GM19239 (cell line): ENCODE results near the gene SLC39A6.
"Not testable (repeated sequence)": the region's sequence is repeated elsewhere in the genome, so short reads cannot be mapped to it uniquely, and the experiment has no call there.

ENCODE experiments used
- DNase-seq: peaks from one replicate; pipeline ENCODE4 v3.0.0; 2011; ENCODE audit warnings: low spot score; ENCODE audit not compliant: insufficient read length
- FAIRE-seq: peaks from 2 replicates; lab custom pipeline; 2011; peaks lifted over from hg19 to GRCh38; lab: Jason Lieb, UNC

The SLC39A6 gene

DNA sequence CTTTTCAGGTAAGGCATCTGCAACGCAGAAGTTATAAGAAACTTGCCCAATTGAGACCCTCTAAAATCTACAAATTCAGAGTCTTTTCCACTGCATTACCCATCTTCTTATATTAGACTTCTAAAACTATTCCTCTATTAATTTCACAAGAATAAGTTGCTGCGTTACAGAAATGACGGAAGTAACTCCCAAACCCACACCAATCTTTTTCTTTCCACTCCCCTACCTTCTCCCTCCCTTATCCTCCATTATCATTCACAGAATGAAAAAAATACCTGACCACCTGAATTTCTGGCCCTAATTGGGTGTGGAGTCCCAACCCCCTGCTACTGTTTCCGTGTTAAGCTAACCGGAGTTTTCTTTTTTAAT, 62.5 kb downstream of the SLC39A6 start:
- FAIRE-seq: no peak
- DNase-seq: no peak

DNA sequence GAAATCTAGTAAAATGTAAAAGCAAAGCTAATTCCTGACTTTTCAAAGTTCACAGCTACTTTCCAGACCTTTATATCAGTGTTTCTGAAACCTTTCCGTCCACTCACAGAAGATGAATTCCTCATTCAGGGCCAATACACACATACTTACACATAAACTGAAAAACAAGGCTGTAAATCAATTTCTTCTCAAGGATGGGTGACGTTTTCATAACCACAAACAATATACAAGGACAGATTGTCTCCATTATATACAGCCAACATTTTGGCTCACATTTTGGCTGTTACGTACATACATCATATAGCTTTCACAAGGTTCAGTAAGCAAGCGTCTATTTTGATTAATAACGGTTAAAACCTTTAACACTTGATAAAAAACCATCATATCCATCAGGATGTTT, 63.1 kb downstream of the SLC39A6 start:
- no peak for FAIRE-seq
- no peak for DNase-seq

DNA sequence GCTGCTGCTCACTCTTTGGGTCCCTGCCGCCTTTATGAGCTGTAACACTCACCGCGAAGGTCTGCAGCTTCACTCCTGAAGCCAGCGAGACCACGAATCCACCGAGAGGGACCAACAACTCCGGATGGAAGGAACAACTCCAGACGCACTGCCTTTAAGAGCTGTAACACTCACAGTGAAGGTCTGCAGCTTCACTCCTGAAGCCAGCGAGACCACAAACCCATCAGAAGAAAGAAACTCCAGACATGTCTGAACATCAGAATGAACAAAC, 64.4 kb downstream of the SLC39A6 start:
- FAIRE-seq, DNase-seq: not testable (repeated sequence)

DNA sequence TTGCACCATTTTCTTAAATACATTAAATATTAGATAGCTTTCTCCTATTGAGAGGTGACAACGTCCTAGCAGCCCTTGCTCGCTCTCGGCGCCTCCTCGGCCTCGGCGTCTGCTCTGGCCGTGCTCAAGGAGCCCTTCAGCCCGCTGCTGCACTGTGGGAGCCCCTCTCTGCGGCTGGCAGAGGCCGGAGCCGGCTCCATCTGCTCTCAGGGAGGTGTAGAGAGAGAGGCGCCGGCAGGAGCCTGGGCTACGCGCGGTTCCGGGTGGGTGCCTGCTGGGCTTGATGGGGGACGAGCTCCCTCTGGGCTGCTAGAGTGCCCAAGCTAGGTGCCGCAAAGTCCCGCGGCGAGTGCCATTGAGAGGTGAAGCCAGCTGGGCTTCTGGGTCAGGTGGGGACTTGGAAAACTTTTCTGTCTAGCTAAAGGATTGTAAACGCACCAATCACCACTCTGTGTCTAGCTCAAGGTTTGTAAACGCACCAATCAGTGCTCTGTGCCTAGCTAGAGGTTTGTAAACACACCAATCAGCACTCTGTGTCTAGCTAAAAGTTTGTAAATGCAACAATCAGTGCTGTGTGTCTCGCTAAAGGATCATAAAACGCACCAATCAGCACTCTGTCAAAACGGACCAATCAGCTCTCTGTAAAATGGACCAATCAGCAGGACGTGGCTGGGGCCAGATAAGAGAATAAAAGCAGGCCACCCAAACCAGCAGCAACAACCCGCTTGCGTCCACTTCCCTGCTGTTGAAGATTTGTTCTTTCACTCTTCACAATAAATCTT, 64.9 kb downstream of the SLC39A6 start:
- no peak for DNase-seq
- no peak for FAIRE-seq

DNA sequence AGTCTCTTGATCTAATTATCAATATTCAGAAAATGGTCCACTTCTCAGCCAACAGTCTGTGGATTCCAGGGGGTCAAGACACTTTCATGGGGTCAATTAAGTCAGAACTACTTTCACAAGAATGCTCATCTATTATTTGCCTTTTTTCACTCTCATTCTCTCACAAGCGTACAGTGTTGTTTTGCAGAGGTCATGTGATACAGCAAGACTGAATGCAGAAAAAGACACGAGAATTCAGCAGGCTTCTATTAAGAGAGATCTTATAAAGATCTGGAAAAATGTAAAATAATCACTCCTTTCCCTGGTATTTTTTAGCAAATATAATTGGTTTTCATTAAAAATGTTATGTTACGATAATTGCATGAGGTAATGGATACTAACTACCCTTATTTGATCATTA, 70.5 kb downstream of the SLC39A6 start:
- DNase-seq: no peak
- FAIRE-seq: no peak
